DOHH2 (cell line): ENCODE results near the gene MAPK8IP1.

Experiments used
- H3F3A ChIP-seq: fragments of 200-600 bp; sonication (generic), shearing (Covaris generic); 2 replicates; pipeline ENCODE4 v1.6.0; 2016; ENCODE audit warnings: antibody characterized with exemption, mild to moderate bottlenecking; ENCODE audit not compliant: control insufficient read depth, insufficient read depth
- H3K27ac ChIP-seq: fragments of 200-600 bp; sonication (generic); 2 replicates; pipeline ENCODE4 v1.5.1; 2014; ENCODE audit warnings: low read depth, mild to moderate bottlenecking, low read length, moderate library complexity
- H3K27me3 ChIP-seq: fragments of 200-600 bp; sonication (generic); 2 replicates; pipeline ENCODE4 v1.6.1; 2014; ENCODE audit warnings: mild to moderate bottlenecking, low read length, mixed read lengths; ENCODE audit not compliant: control insufficient read depth
- H3K36me3 ChIP-seq: fragments of 200-600 bp; sonication (generic); 2 replicates; pipeline ENCODE4 v1.6.1; 2014; ENCODE audit warnings: mild to moderate bottlenecking, low read length, moderate library complexity, mixed read lengths; ENCODE audit not compliant: control insufficient read depth
- H3K4me1 ChIP-seq: fragments of 200-600 bp; sonication (generic); 2 replicates; pipeline ENCODE4 v1.6.1; 2014; ENCODE audit warnings: mild to moderate bottlenecking, low read length, mixed read lengths; ENCODE audit not compliant: control insufficient read depth
- H3K4me2 ChIP-seq: fragments of 200-600 bp; sonication (generic); 2 replicates; pipeline ENCODE4 v1.6.0; 2014; ENCODE audit warnings: mild to moderate bottlenecking, low read length, moderate library complexity
- H3K4me3 ChIP-seq: fragments of 200-600 bp; sonication (generic); 2 replicates; pipeline ENCODE4 v1.5.1; 2014; ENCODE audit warnings: mild to moderate bottlenecking, low read length, mixed read lengths
- H3K79me2 ChIP-seq: fragments of 200-600 bp; sonication (generic); 2 replicates; pipeline ENCODE4 v1.6.1; 2014; ENCODE audit warnings: mild to moderate bottlenecking, low read length, mixed read lengths; ENCODE audit not compliant: control insufficient read depth
- H3K9me2 ChIP-seq: fragments of 200-600 bp; sonication (generic); replicated peaks from 2 replicates; pipeline ENCODE4 v1.6.1; 2014; ENCODE audit warnings: mild to moderate bottlenecking, low read length, mixed read lengths; ENCODE audit not compliant: control insufficient read depth
- H3K9me3 ChIP-seq: fragments of 200-600 bp; sonication (generic); 2 replicates; pipeline ENCODE4 v1.6.1; 2014; ENCODE audit warnings: antibody characterized with exemption, low read length, mixed read lengths; ENCODE audit not compliant: control insufficient read depth, insufficient read depth
- H4K20me1 ChIP-seq: fragments of 200-600 bp; sonication (generic); 2 replicates; pipeline ENCODE4 v1.6.0; 2014; ENCODE audit warnings: low read depth, mild to moderate bottlenecking, antibody characterized with exemption, low read length, moderate library complexity; ENCODE audit not compliant: control insufficient read depth, insufficient read depth
- CTCF ChIP-seq: fragments of 200-600 bp; sonication (generic); IDR thresholded peaks from one replicate; pipeline ENCODE4 v1.5.1; 2014; ENCODE audit warnings: antibody characterized with exemption, mild to moderate bottlenecking, low read depth, low read length; ENCODE audit not compliant: poor library complexity, severe bottlenecking
- EZH2phosphoT487 ChIP-seq: fragments of 200-600 bp; sonication (generic); IDR thresholded peaks from 2 replicates; pipeline ENCODE4 v1.6.1; 2017; ENCODE audit warnings: borderline replicate concordance, mild to moderate bottlenecking, antibody characterized with exemption, low read length, moderate library complexity, mixed read lengths

The MAPK8IP1 gene

GRCh38 chr11:45932217-45932616 is 46.8 kb downstream of the MAPK8IP1 start:
- Histone ChIP-seq H3K9me3 (no peaks in the 10 kb centered on the region), H3K4me2 (peak overlapping the region; percentile 75), H3K79me2 (peaks cover 54% of the 10 kb centered on the region), H4K20me1 (no peaks in the 10 kb centered on the region), H3K4me3 (peak overlapping the region; percentile 78), H3K9me2 (no peaks in the 10 kb centered on the region), H3F3A (peaks cover 34% of the 10 kb centered on the region), H3K4me1 (peaks cover 98% of the 10 kb centered on the region), H3K36me3 (peaks cover 62% of the 10 kb centered on the region), H3K27ac (peak overlapping the region; percentile 98), H3K27me3 (no peaks in the 10 kb centered on the region)
- TF ChIP-seq EZH2phosphoT487, result no peak
- no peak for TF ChIP-seq CTCF

- Histone ChIP-seq H3K4me2 (peak overlapping the region; percentile 75), H3K79me2 (peaks cover 43% of the 10 kb centered on the region), H3F3A (peaks cover 35% of the 10 kb centered on the region), H3K27me3 (no peaks in the 10 kb centered on the region), H4K20me1 (no peaks in the 10 kb centered on the region), H3K36me3 (peaks cover 55% of the 10 kb centered on the region), H3K4me3 (peak overlapping the region; percentile 78), H3K9me3 (no peaks in the 10 kb centered on the region), H3K4me1 (peaks cover 98% of the 10 kb centered on the region), H3K9me2 (no peaks in the 10 kb centered on the region), H3K27ac (peak overlapping the region; percentile 98)
- no peak for TF ChIP-seq CTCF
- no peak for TF ChIP-seq EZH2phosphoT487
Measured at GRCh38 chr11:45933131-45933831, 47.8 kb downstream of the MAPK8IP1 start.

- Histone ChIP-seq H3K36me3 (peaks cover 48% of the 10 kb centered on the region), H3K4me2 (peak overlapping the region; percentile 75), H3K27me3 (no peaks in the 10 kb centered on the region), H3K4me3 (peak overlapping the region; percentile 78), H3K4me1 (peaks cover 97% of the 10 kb centered on the region), H3F3A (peaks cover 39% of the 10 kb centered on the region), H3K9me3 (no peaks in the 10 kb centered on the region), H3K9me2 (no peaks in the 10 kb centered on the region), H3K27ac (peak overlapping the region; percentile 98), H4K20me1 (no peaks in the 10 kb centered on the region), H3K79me2 (peaks cover 36% of the 10 kb centered on the region)
- no peak for TF ChIP-seq EZH2phosphoT487
- TF ChIP-seq CTCF, result no peak
Measured at GRCh38 chr11:45933846-45934579, 48.6 kb downstream of the MAPK8IP1 start.
